OCI-LY7 (cell line): Measurements from ENCODE around the gene NFKBIE. TPM values are rescaled to one million over a fixed set of nuclear protein-coding genes. Genes with fewer than 3 reads are reported as not detected.
"Not testable (repeated sequence)": the region's sequence is repeated elsewhere in the genome, so short reads cannot be mapped to it uniquely, and the experiment has no call there.

Experiments
- BruUV-seq: library from RNA; stranded (reverse); fragments of 400-500 nt; replicated peaks from 2 replicates; lab custom pipeline; 2021; lab: Mats Ljungman, UMichigan
- CTCF ChIA-PET: fragments of 300-600 bp; sonication (Branson Sonifier 250); formaldehyde crosslinking; loops from one replicate; lab custom pipeline; 2022; ENCODE audit warnings: antibody characterized with exemption; ENCODE audit not compliant: unreplicated experiment; lab: Charles Lee
- POLR2A ChIA-PET: fragments of 300-600 bp; sonication (Branson Sonifier 250); formaldehyde crosslinking; loops from one replicate; lab custom pipeline; 2022; ENCODE audit warnings: antibody characterized with exemption; lab: Charles Lee
- DNase-seq: peaks from one replicate; pipeline ENCODE4 v3.0.0-alpha.2; 2015; ENCODE audit warnings: low spot score
- H2AFZ ChIP-seq: fragments of 200-600 bp; sonication (generic), shearing (Covaris generic); 2 replicates; pipeline ENCODE4 v1.6.1; 2014; ENCODE audit warnings: mild to moderate bottlenecking, antibody characterized with exemption, low read length, moderate library complexity
- H3K27ac ChIP-seq: fragments of 200-600 bp; sonication (generic); 2 replicates; pipeline ENCODE4 v1.5.1; 2014; ENCODE audit warnings: mixed run types, low read depth, mild to moderate bottlenecking, moderate library complexity, low read length, inconsistent platforms; ENCODE audit not compliant: poor library complexity, severe bottlenecking
- H3K36me3 ChIP-seq: fragments of 200-600 bp; sonication (generic); 2 replicates; pipeline ENCODE4 v1.6.1; 2014; ENCODE audit warnings: mild to moderate bottlenecking, antibody characterized with exemption, low read length, moderate library complexity, mixed read lengths; ENCODE audit not compliant: insufficient read depth
- H3K4me1 ChIP-seq: fragments of 200-600 bp; sonication (generic); 2 replicates; pipeline ENCODE4 v1.5.1; 2014; ENCODE audit warnings: mild to moderate bottlenecking, low read length; ENCODE audit not compliant: insufficient read depth, poor library complexity, severe bottlenecking
- H3K4me2 ChIP-seq: fragments of 200-600 bp; sonication (generic); 2 replicates; pipeline ENCODE4 v1.6.1; 2014; ENCODE audit warnings: mild to moderate bottlenecking, low read length
- H3K4me3 ChIP-seq: fragments of 200-600 bp; sonication (generic); 2 replicates; pipeline ENCODE4 v1.5.1; 2014; ENCODE audit warnings: mild to moderate bottlenecking, low read depth, low read length; ENCODE audit not compliant: poor library complexity, severe bottlenecking
- H3K79me2 ChIP-seq: fragments of 200-600 bp; sonication (generic); 2 replicates; pipeline ENCODE4 v1.6.1; 2016; ENCODE audit warnings: low read depth, mild to moderate bottlenecking, low read length, moderate library complexity, mixed read lengths; ENCODE audit not compliant: insufficient read depth
- H3K9me2 ChIP-seq: fragments of 200-600 bp; sonication (generic); 2 replicates; pipeline ENCODE4 v1.6.1; 2016; ENCODE audit warnings: mild to moderate bottlenecking, low read length, mixed read lengths; ENCODE audit not compliant: insufficient read depth
- H3K9me3 ChIP-seq: fragments of 200-600 bp; sonication (generic); 2 replicates; pipeline ENCODE4 v1.6.1; 2014; ENCODE audit warnings: mild to moderate bottlenecking, mixed run types, low read length, mixed read lengths
- H4K20me1 ChIP-seq: fragments of 200-600 bp; sonication (generic); 2 replicates; pipeline ENCODE4 v1.6.1; 2014; ENCODE audit warnings: mild to moderate bottlenecking, antibody characterized with exemption, low read length, moderate library complexity, mixed read lengths; ENCODE audit not compliant: insufficient read depth
- CTCF ChIP-seq: fragments of 200-600 bp; sonication (generic); conservative IDR thresholded peaks from 2 replicates; pipeline ENCODE4 v1.5.1; 2014; ENCODE audit warnings: mild to moderate bottlenecking, antibody characterized with exemption, low read length, moderate library complexity, mixed read lengths
- EZH2phosphoT487 ChIP-seq: fragments of 200-600 bp; sonication (generic); IDR thresholded peaks from 2 replicates; pipeline ENCODE4 v1.6.1; 2018; ENCODE audit warnings: low read depth, borderline replicate concordance, mild to moderate bottlenecking, mixed run types, antibody characterized with exemption, low read length, moderate library complexity, mixed read lengths
- intact Hi-C: fragments of 100-400 bp; cut with micrococcal nuclease; formaldehyde crosslinking; loops from one replicate; pipeline ENCODE4 v1.10.0; 2022; ENCODE audit not compliant: unreplicated experiment
- total RNA-seq, 2 experiments: library from RNA; depleted of rRNA in 1 of 2; stranded (reverse); fragments of >200 nt in 1 of 2; shearing (Covaris generic) in 1 of 2; gene quantifications; 2 replicates each; pipeline ENCODE4 v1.2.3, GENCODE V29; 2014 to 2022

Gene NFKBIE
- total RNA-seq, 2 experiments from 2014 or later: 24.8 to 43.1 TPM

- peak overlapping the region; percentile 25 for H3K27ac ChIP-seq
- H3K79me2 ChIP-seq: no peaks in the 10 kb centered on the region
- intact Hi-C loops: no loop called here
- no TSS peak for BruUV-seq
- no peaks in the 10 kb centered on the region for H4K20me1 ChIP-seq
- ChIA-PET CTCF (interaction anchor here (1.0 kb wide), 1 partner anchor 8 kb away, joined by 3 read pairs; no protein-coding TSS in a partner anchor), POLR2A (no interaction called here)
- peaks cover 79% of the 10 kb centered on the region for H3K36me3 ChIP-seq
- no peak for DNase-seq
- H3K4me1 ChIP-seq: peaks cover 21% of the 10 kb centered on the region
- TF ChIP-seq CTCF (no peak), EZH2phosphoT487 (no peak)
- no peak overlapping the region for H2AFZ ChIP-seq
- no peak overlapping the region for H3K4me2 ChIP-seq
- H3K9me3 ChIP-seq: no peaks in the 10 kb centered on the region
- H3K9me2 ChIP-seq: no peaks in the 10 kb centered on the region
- no peak overlapping the region for H3K4me3 ChIP-seq
Measured at GRCh38 chr6:44232676-44233566, 32.4 kb downstream of the NFKBIE start.

- H3K9me2 ChIP-seq, DNase-seq, CTCF ChIA-PET, H3K27ac ChIP-seq, H2AFZ ChIP-seq, H4K20me1 ChIP-seq, H3K4me2 ChIP-seq, BruUV-seq, H3K4me3 ChIP-seq, POLR2A ChIA-PET, H3K9me3 ChIP-seq, intact Hi-C loops, H3K79me2 ChIP-seq: not testable (repeated sequence)
- Histone ChIP-seq H3K4me1 (peaks cover 15% of the 10 kb centered on the region), H3K36me3 (peaks cover 86% of the 10 kb centered on the region)
Measured at GRCh38 chr6:44231426-44231825, 33.9 kb downstream of the NFKBIE start.

- Histone ChIP-seq H3K79me2 (peaks cover 13% of the 10 kb centered on the region; the same call in 1 of the 2 replicates), H3K9me2 (no peaks in the 10 kb centered on the region), H3K4me1 (peaks cover 28% of the 10 kb centered on the region), H3K36me3 (peaks cover 75% of the 10 kb centered on the region), H3K27ac (no peak overlapping the region), H2AFZ (no peak overlapping the region), H3K4me2 (no peak overlapping the region), H3K9me3 (no peaks in the 10 kb centered on the region), H4K20me1 (no peaks in the 10 kb centered on the region), H3K4me3 (no peak overlapping the region)
- TF ChIP-seq EZH2phosphoT487: no peak
- CTCF ChIA-PET: no interaction called here
- DNase-seq: no peak
- BruUV-seq: no TSS peak
- POLR2A ChIA-PET: interaction anchor here (0.6 kb wide), 2 partner anchors 11 to 13 kb away, joined by 3 to 5 read pairs; no protein-coding TSS in a partner anchor
- intact Hi-C loops: no loop called here
Measured at GRCh38 chr6:44230034-44230675, 35.2 kb downstream of the NFKBIE start.
